ENCODE results near the gene PGLYRP2.

PGLYRP2 gene

GRCh38 chr19:15453091-15453578 is 26.2 kb downstream of the PGLYRP2 start:
- Histone ChIP-seq H3K4me1 (ENCODE audit: control insufficient read depth in 1 of 2, insufficient read depth in 2 of 2, low read length in 2 of 2) (peaks cover 3 to 38% of the 10 kb centered on the region in 2 donors), H3K36me3 (ENCODE audit: control insufficient read depth in 1 of 2, insufficient read depth in 2 of 2, low read length in 2 of 2) (no peaks in the 10 kb centered on the region), H3K27ac (ENCODE audit: low read length) (no peak overlapping the region), H3K4me3 (ENCODE audit: low read depth in 1 of 2, low read length in 2 of 2) (peak overlapping the region; percentile 44 to 73), H3K9me3 (ENCODE audit: control insufficient read depth in 1 of 2, low read length in 2 of 2) (no peaks in the 10 kb centered on the region), H3K27me3 (ENCODE audit: low read depth, low read length) (peaks cover 11% of the 10 kb centered on the region)

GRCh38 chr19:15452111-15453047 is 26.9 kb downstream of the PGLYRP2 start:
- H3K9me3 ChIP-seq (ENCODE audit: control insufficient read depth in 1 of 2, low read length in 2 of 2), result no peaks in the 10 kb centered on the region
- H3K4me1 ChIP-seq (ENCODE audit: control insufficient read depth in 1 of 2, insufficient read depth in 2 of 2, low read length in 2 of 2), result peaks cover 3 to 33% of the 10 kb centered on the region in 2 donors
- no peak overlapping the region for H3K27ac ChIP-seq (ENCODE audit: low read length)
- peaks cover 11% of the 10 kb centered on the region for H3K27me3 ChIP-seq (ENCODE audit: low read depth, low read length)
- H3K4me3 ChIP-seq (ENCODE audit: low read depth in 1 of 2, low read length in 2 of 2), result peak overlapping the region; percentile 44 to 73
- H3K36me3 ChIP-seq (ENCODE audit: control insufficient read depth in 1 of 2, insufficient read depth in 2 of 2, low read length in 2 of 2), result peaks cover 0 to 7% of the 10 kb centered on the region in 2 donors

GRCh38 chr19:15450528-15450890 is 28.8 kb downstream of the PGLYRP2 start:
- Histone ChIP-seq H3K27ac (ENCODE audit: low read length) (no peak overlapping the region), H3K9me3 (ENCODE audit: control insufficient read depth in 1 of 2, low read length in 2 of 2) (no peaks in the 10 kb centered on the region), H3K4me1 (ENCODE audit: control insufficient read depth in 1 of 2, insufficient read depth in 2 of 2, low read length in 2 of 2) (peaks cover 3 to 25% of the 10 kb centered on the region in 2 donors), H3K36me3 (ENCODE audit: control insufficient read depth in 1 of 2, insufficient read depth in 2 of 2, low read length in 2 of 2) (peaks cover 0 to 12% of the 10 kb centered on the region in 2 donors), H3K4me3 (ENCODE audit: low read depth in 1 of 2, low read length in 2 of 2) (no peak overlapping the region), H3K27me3 (ENCODE audit: low read depth, low read length) (no peaks in the 10 kb centered on the region)

GRCh38 chr19:15449620-15450527 is 29.4 kb downstream of the PGLYRP2 start, which contains the start of gene WIZ:
Gene WIZ, minus strand, starts transcription at chr19:15449956. Its CDS starts 1,649 bp downstream, at chr19:15448307.
- H3K27ac ChIP-seq (ENCODE audit: low read length), result no peak within 1 kb of the TSS
- H3K4me1 ChIP-seq (ENCODE audit: control insufficient read depth in 1 of 2, insufficient read depth in 2 of 2, low read length in 2 of 2), result peaks cover 3 to 25% of the 10 kb centered on the region in 2 donors
- no peaks in the 10 kb centered on the region for H3K9me3 ChIP-seq (ENCODE audit: control insufficient read depth in 1 of 2, low read length in 2 of 2)
- peaks cover 0 to 18% of the 10 kb centered on the region in 2 donors for H3K36me3 ChIP-seq (ENCODE audit: control insufficient read depth in 1 of 2, insufficient read depth in 2 of 2, low read length in 2 of 2)
- no peaks in the 10 kb centered on the region for H3K27me3 ChIP-seq (ENCODE audit: low read depth, low read length)
- peak within 1 kb of the TSS; percentile 48 to 72 for H3K4me3 ChIP-seq (ENCODE audit: low read depth in 1 of 2, low read length in 2 of 2)

GRCh38 chr19:15448778-15449619 is 30.3 kb downstream of the PGLYRP2 start:
- Histone ChIP-seq H3K27ac (ENCODE audit: low read length) (no peak overlapping the region), H3K4me1 (ENCODE audit: control insufficient read depth in 1 of 2, insufficient read depth in 2 of 2, low read length in 2 of 2) (peaks cover 3 to 25% of the 10 kb centered on the region in 2 donors), H3K9me3 (ENCODE audit: control insufficient read depth in 1 of 2, low read length in 2 of 2) (no peaks in the 10 kb centered on the region), H3K4me3 (ENCODE audit: low read depth in 1 of 2, low read length in 2 of 2) (peak overlapping the region; percentile 48 to 72), H3K36me3 (ENCODE audit: control insufficient read depth in 1 of 2, insufficient read depth in 2 of 2, low read length in 2 of 2) (peaks cover 0 to 19% of the 10 kb centered on the region in 2 donors), H3K27me3 (ENCODE audit: low read depth, low read length) (no peaks in the 10 kb centered on the region)

- H3K27ac ChIP-seq (ENCODE audit: low read length), result no peak overlapping the region
- H3K36me3 ChIP-seq (ENCODE audit: control insufficient read depth in 1 of 2, insufficient read depth in 2 of 2, low read length in 2 of 2), result peaks cover 0 to 19% of the 10 kb centered on the region in 2 donors
- no peaks in the 10 kb centered on the region for H3K27me3 ChIP-seq (ENCODE audit: low read depth, low read length)
- H3K9me3 ChIP-seq (ENCODE audit: control insufficient read depth in 1 of 2, low read length in 2 of 2), result no peaks in the 10 kb centered on the region
- no peak overlapping the region for H3K4me3 ChIP-seq (ENCODE audit: low read depth in 1 of 2, low read length in 2 of 2)
- peaks cover 3 to 21% of the 10 kb centered on the region in 2 donors for H3K4me1 ChIP-seq (ENCODE audit: control insufficient read depth in 1 of 2, insufficient read depth in 2 of 2, low read length in 2 of 2)
These were observed 31.1 kb downstream of the PGLYRP2 start for GRCh38 chr19:15448044-15448777.

GRCh38 chr19:15447057-15447456 is 32.2 kb downstream of the PGLYRP2 start:
- no peak overlapping the region for H3K27ac ChIP-seq (ENCODE audit: low read length)
- no peaks in the 10 kb centered on the region for H3K9me3 ChIP-seq (ENCODE audit: control insufficient read depth in 1 of 2, low read length in 2 of 2)
- H3K27me3 ChIP-seq (ENCODE audit: low read depth, low read length), result no peaks in the 10 kb centered on the region
- peaks cover 3 to 14% of the 10 kb centered on the region in 2 donors for H3K4me1 ChIP-seq (ENCODE audit: control insufficient read depth in 1 of 2, insufficient read depth in 2 of 2, low read length in 2 of 2)
- peaks cover 0 to 19% of the 10 kb centered on the region in 2 donors for H3K36me3 ChIP-seq (ENCODE audit: control insufficient read depth in 1 of 2, insufficient read depth in 2 of 2, low read length in 2 of 2)
- no peak overlapping the region for H3K4me3 ChIP-seq (ENCODE audit: low read depth in 1 of 2, low read length in 2 of 2)

- Histone ChIP-seq H3K4me3 (ENCODE audit: low read depth in 1 of 2, low read length in 2 of 2) (no peak overlapping the region), H3K27ac (ENCODE audit: low read length) (no peak overlapping the region), H3K4me1 (ENCODE audit: control insufficient read depth in 1 of 2, insufficient read depth in 2 of 2, low read length in 2 of 2) (peaks cover 3 to 14% of the 10 kb centered on the region in 2 donors), H3K27me3 (ENCODE audit: low read depth, low read length) (no peaks in the 10 kb centered on the region), H3K36me3 (ENCODE audit: control insufficient read depth in 1 of 2, insufficient read depth in 2 of 2, low read length in 2 of 2) (peaks cover 0 to 19% of the 10 kb centered on the region in 2 donors), H3K9me3 (ENCODE audit: control insufficient read depth in 1 of 2, low read length in 2 of 2) (no peaks in the 10 kb centered on the region)
These were observed 33.4 kb downstream of the PGLYRP2 start for GRCh38 chr19:15445807-15446376.

- Histone ChIP-seq H3K4me3 (ENCODE audit: low read depth in 1 of 2, low read length in 2 of 2) (no peak overlapping the region), H3K4me1 (ENCODE audit: control insufficient read depth in 1 of 2, insufficient read depth in 2 of 2, low read length in 2 of 2) (peaks cover 3 to 14% of the 10 kb centered on the region in 2 donors), H3K9me3 (ENCODE audit: control insufficient read depth in 1 of 2, low read length in 2 of 2) (no peaks in the 10 kb centered on the region), H3K36me3 (ENCODE audit: control insufficient read depth in 1 of 2, insufficient read depth in 2 of 2, low read length in 2 of 2) (peaks cover 0 to 19% of the 10 kb centered on the region in 2 donors), H3K27me3 (ENCODE audit: low read depth, low read length) (no peaks in the 10 kb centered on the region), H3K27ac (ENCODE audit: low read length) (no peak overlapping the region)
These were observed 34.1 kb downstream of the PGLYRP2 start for GRCh38 chr19:15445227-15445605.

Measured in muscle layer of duodenum (tissue), 2 donors.